GM19351 (cell line): ENCODE measurements around the gene CENPVL1.
"Not testable (repeated sequence)": the region's sequence is repeated elsewhere in the genome, so short reads cannot be mapped to it uniquely, and the experiment has no call there.

Experiments
- ATAC-seq: cut with Tn5 transposase; IDR thresholded peaks from one replicate; pipeline ENCODE4 v1.9.1; 2021; ENCODE audit warnings: mild to moderate bottlenecking, moderate library complexity; ENCODE audit not compliant: unreplicated experiment

Gene CENPVL1

DNA sequence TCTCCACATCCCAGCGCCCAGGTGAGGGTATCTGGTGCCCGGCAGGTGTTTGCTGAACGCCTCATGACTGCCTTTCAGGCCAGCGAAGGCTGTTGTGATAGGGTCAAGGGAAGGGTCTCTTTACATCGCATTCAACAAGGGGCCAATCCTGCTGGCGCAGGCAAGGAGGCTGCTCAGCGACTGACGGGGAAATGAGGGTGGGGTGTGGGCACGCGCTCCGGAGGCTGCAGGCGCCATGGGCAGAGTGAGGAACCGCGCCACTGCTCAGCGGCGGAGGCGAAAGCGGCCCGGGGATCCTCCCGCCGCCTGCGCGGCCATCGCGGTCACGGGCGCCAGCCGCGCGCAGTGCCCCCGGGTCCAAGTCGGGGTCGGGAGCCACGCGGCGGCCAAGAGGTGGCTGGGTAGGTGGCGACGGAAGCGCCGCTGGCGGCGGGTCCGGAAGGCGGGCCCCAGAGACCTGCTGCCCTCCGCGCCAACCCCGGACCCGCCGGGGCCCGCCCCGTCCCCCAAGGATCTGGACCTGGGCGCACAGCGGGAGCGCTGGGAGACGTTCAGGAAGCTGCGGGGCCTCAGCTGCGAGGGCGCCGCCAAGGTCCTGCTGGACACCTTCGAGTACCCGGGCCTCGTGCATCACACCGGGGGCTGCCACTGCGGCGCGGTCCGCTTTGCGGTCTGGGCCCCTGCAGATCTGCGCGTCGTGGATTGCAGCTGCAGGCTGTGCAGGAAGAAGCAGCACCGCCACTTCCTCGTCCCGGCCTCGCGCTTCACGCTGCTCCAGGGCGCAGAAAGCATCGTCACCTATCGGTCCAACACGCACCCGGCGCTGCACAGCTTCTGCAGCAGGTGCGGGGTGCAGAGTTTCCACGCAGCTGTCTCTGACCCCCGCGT lies at the start of gene CENPVL1:
CENPVL1 (plus strand) TSS at position 236 of the 888 bp plus-strand sequence; CDS start at position 236, 0 bp downstream.
- not testable (repeated sequence) for ATAC-seq

DNA sequence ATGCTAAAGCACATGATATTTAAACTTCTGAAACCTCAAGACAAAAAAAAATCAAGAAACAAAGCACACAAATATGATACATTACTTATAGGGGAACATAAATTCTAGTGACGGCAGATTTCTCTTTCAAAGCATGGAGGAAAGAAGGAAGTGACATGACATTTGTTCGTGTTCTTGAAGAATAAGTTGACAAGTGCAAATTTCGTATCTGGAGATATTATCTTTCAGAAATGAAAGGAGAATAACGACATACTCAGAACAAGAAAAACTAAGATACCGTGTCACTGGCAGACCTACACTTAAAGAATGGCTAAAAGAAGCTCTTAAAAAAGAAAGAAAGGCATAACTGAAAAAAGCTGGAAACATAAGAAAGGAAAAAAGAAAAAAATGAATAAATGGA lies 44.3 kb upstream of the CENPVL1 start:
- ATAC-seq, result no peak

GRCh38 chrX:51679689-51680433 lies 30.5 kb upstream of the CENPVL1 start:
- ATAC-seq, result not testable (repeated sequence)

- not testable (repeated sequence) for ATAC-seq
Measured at GRCh38 chrX:51681808-51682719, 28.2 kb upstream of the CENPVL1 start.

DNA sequence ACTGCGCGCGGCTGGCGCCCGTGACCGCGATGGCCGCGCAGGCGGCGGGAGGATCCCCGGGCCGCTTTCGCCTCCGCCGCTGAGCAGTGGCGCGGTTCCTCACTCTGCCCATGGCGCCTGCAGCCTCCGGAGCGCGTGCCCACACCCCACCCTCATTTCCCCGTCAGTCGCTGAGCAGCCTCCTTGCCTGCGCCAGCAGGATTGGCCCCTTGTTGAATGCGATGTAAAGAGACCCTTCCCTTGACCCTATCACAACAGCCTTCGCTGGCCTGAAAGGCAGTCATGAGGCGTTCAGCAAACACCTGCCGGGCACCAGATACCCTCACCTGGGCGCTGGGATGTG lies 27.6 kb upstream of the CENPVL1 start, which contains the start of gene CENPVL2:
CENPVL2 (minus strand) TSS at position 112 of the 343 bp plus-strand sequence; CDS start at position 112, 0 bp downstream.
- not testable (repeated sequence) for ATAC-seq

- no peak for ATAC-seq
Measured at GRCh38 chrX:51694254-51694653, 16.1 kb upstream of the CENPVL1 start.

DNA sequence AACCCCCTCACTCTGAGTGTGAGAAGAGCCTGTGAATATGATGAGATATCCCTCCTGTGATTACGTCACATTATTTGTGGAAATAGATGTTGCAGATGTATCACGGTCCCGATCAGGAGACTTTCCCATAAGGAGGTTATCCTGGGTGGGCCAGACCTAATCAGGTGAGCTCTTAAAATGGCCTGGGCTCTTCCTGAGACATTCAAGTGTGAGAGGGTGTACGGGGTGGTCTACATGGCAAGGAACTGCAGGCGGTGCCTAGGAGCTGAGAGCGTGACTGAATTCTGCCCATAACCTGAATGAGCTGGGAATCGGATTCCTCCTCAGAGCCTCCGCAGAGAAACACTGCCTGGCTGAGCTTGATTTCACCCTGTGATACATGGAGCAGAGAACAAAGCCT lies 12.9 kb upstream of the CENPVL1 start:
- ATAC-seq, result no peak

- ATAC-seq, result not testable (repeated sequence)
Measured at GRCh38 chrX:51712943-51713647, 2.8 kb downstream of the CENPVL1 start.

DNA sequence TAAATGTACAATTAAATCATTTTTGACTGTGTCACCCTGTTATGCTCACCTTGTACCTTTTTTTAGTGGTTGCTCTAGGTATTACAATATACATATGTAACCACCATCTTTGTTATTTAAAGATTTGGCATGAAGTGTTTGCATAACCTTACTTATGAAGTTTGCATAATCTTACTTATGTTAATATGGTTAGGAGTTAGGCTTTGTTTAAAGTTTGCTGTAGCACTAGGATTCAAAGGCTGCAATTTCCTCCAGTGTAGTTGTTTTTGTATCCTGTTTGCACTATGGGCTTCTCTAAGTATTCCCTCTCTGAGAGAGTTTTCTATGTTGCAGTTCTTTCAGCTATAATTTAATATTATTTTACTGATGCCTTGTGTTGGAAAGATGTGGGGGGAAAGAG lies 17.9 kb downstream of the CENPVL1 start:
- ATAC-seq, result no peak

GRCh38 chrX:51737091-51737490 lies 26.8 kb downstream of the CENPVL1 start:
- ATAC-seq, result no peak

DNA sequence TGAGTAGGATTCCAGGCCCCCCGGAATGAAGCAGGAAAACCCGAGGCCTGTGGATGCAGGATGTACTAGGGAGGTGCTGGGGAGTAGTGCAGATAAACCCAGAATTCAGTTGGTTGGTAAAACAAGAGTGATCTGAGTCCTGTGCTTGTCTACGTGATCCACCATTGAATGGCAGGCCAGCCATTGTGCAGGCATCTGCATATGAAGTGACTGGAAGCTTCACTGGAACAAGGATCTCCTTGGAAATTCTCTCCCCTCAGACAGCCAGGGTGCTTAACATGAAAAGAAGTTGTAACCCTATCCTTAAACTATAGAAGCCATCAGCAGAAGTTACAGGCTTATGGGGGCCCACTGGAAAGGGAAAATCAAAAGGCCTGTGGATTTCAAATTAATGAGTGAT lies 32.3 kb downstream of the CENPVL1 start:
- no peak for ATAC-seq

- ATAC-seq, result peak; percentile 94
Measured at GRCh38 chrX:51743179-51743957, 33.1 kb downstream of the CENPVL1 start, which contains the start of gene GSPT2. GSPT2 (plus strand) TSS chrX:51743442; CDS start chrX:51743627, 185 bp downstream.

GRCh38 chrX:51747671-51748070 lies 37.4 kb downstream of the CENPVL1 start:
- ATAC-seq, result no peak

DNA sequence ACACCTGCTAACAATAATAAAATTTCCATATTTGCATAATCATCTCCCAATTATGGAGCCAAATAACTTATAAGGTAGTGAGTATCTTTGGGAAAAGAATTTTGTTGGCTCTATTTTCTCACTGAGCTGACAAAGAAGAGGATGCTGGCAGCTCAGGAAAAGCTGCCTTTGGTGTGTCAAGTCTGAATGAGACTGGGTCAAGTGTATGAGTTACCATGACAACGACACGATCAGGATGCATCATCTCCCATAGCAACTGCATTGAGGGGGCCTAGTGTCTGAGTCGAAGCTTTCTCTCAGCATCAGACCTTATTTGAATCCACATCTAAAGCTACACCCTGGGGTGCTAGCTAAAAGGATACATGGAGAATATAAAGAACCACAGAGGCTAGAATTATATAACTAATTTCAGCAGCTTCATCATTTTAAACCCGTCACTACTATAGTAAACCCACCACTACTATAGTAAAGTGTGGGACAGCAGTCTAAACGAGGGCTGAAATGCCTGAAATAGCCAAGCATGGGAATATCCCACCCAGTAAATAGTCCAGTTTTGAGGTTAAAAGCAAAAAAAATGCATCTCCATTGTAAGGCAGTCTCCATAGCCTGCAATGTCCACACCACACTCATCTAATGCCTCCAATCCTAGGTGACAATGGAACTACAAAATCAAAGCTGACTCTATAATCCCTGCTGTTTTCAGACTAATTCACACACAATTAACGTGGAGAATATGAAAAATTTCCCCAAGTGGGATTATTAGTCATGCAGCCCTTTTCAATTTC lies 48.9 kb downstream of the CENPVL1 start:
- no peak for ATAC-seq

GRCh38 chrX:51760657-51761056 lies 50.3 kb downstream of the CENPVL1 start:
- ATAC-seq, result no peak
